HepG2 (cell line): Measurements from ENCODE around the gene APOA1. TPM values are rescaled to one million over a fixed set of nuclear protein-coding genes. Genes with fewer than 3 reads are reported as not detected.

Experiments used
- ARID2 ChIP-seq: sonication (generic); formaldehyde crosslinking; IDR thresholded peaks from 2 replicates; pipeline ENCODE4 v1.8.1; 2022; ENCODE audit warnings: mild to moderate bottlenecking, missing genetic modification reagents, borderline replicate concordance
- FOXO1 ChIP-seq: sonication (generic); formaldehyde crosslinking; IDR thresholded peaks from 2 replicates; pipeline ENCODE4 v1.4.0; 2020; ENCODE audit warnings: missing genetic modification reagents
- GZF1 ChIP-seq: sonication (generic); formaldehyde crosslinking; IDR thresholded peaks from 2 replicates; pipeline ENCODE4 v1.5.1; 2020; ENCODE audit warnings: mild to moderate bottlenecking, missing genetic modification reagents
- KDM1A ChIP-seq: IDR thresholded peaks from 2 replicates; pipeline ENCODE4 v1.6.1; 2016; ENCODE audit warnings: missing compliant biosample characterization
- KLF9 ChIP-seq: IDR thresholded peaks from 2 replicates; pipeline ENCODE4 v1.6.1; 2016; ENCODE audit warnings: low read depth
- LCORL ChIP-seq, 2 experiments: fragments of 450-650 bp in 1 of 2; sonication (generic) in 1 of 2; formaldehyde crosslinking in 1 of 2; IDR thresholded peaks; 2 replicates each; pipeline versions ENCODE4 v1.5.0 to v1.6.1; 2017 to 2020; ENCODE audit warnings: antibody characterized with exemption in 1 of 2, missing genetic modification reagents in 1 of 2
- SALL1 ChIP-seq: sonication (generic); formaldehyde crosslinking; IDR thresholded peaks from 2 replicates; pipeline ENCODE4 v1.8.0; 2022; ENCODE audit warnings: mild to moderate bottlenecking, missing genetic modification reagents
- SALL2 ChIP-seq: sonication (generic); formaldehyde crosslinking; IDR thresholded peaks from 2 replicates; pipeline ENCODE4 v1.8.1; 2023; ENCODE audit warnings: mild to moderate bottlenecking, missing genetic modification reagents, inconsistent platforms
- SPEN ChIP-seq: sonication (generic); formaldehyde crosslinking; IDR thresholded peaks from 2 replicates; pipeline ENCODE4 v1.5.1; 2020; ENCODE audit warnings: low read depth, mild to moderate bottlenecking, missing genetic modification reagents
- ZEB1 ChIP-seq: IDR thresholded peaks from 2 replicates; pipeline ENCODE4 v1.6.1; 2012; ENCODE audit warnings: mild to moderate bottlenecking, low read depth, inconsistent platforms; ENCODE audit not compliant: insufficient replicate concordance
- ZNF282 ChIP-seq: fragments of 450-650 bp; IDR thresholded peaks from 2 replicates; pipeline ENCODE4 v1.6.1; 2018; ENCODE audit not compliant: partially characterized antibody
- ZNF724P ChIP-seq: sonication (generic); formaldehyde crosslinking; IDR thresholded peaks from 2 replicates; pipeline ENCODE4 v1.8.0; 2022; ENCODE audit warnings: missing genetic modification reagents, borderline replicate concordance
- ZNF749 ChIP-seq: sonication (generic); formaldehyde crosslinking; IDR thresholded peaks from 2 replicates; pipeline ENCODE4 v1.8.0; 2022; ENCODE audit warnings: mild to moderate bottlenecking, missing genetic modification reagents, moderate library complexity, borderline replicate concordance
- ZNF780A ChIP-seq: sonication (generic); formaldehyde crosslinking; IDR thresholded peaks from 2 replicates; pipeline ENCODE4 v1.8.0; 2022; ENCODE audit warnings: mild to moderate bottlenecking, missing genetic modification reagents, moderate library complexity
- polyA plus RNA-seq, 8 experiments: library from polyadenylated mRNA; depleted of rRNA in 3 of 8; stranded (reverse) in 7 of 8; unstranded in 1 of 8; fragments of >200 nt; fragmentation: Illumina TruSeq in 4 of 8; extraction: Trizol in 4 of 8; gene quantifications; 2 replicates each; pipeline versions ENCODE4 v1.2.1 to v1.2.3, GENCODE V29; 2011 to 2016; ENCODE audit warnings: low read depth in 4 of 8, missing spikeins in 1 of 8, mixed read lengths in 1 of 8; ENCODE audit not compliant: insufficient read depth in 1 of 8
- total RNA-seq, 5 experiments: library from RNA; depleted of rRNA; stranded (reverse); fragments of >200 nt; fragmentation: Illumina TruSeq; extraction: Trizol; gene quantifications; 2 replicates each; pipeline ENCODE4 v1.2.3, GENCODE V29; 2016; ENCODE audit warnings: low read depth in 1 of 5
- TF ChIP-seq, protein P1 (sequence below): sonication (generic); IDR thresholded peaks from 2 replicates; pipeline ENCODE4 v1.6.1; 2016; ENCODE audit warnings: low read depth, borderline replicate concordance
- TF ChIP-seq, protein P2 (sequence below): sonication (generic); formaldehyde crosslinking; IDR thresholded peaks from 2 replicates; pipeline ENCODE4 v1.5.1; 2020; ENCODE audit warnings: mild to moderate bottlenecking, missing genetic modification reagents
- TF ChIP-seq, protein P3 (sequence below): conservative IDR thresholded peaks from 2 replicates; pipeline ENCODE4 v1.6.1; 2018; ENCODE audit warnings: missing genetic modification reagents
- TF ChIP-seq, protein P4 (sequence below): sonication (generic); formaldehyde crosslinking; IDR thresholded peaks from 2 replicates; pipeline ENCODE4 v1.4.0; 2020; ENCODE audit warnings: missing genetic modification reagents, borderline replicate concordance
- TF ChIP-seq, protein P5 (sequence below): sonication (generic); formaldehyde crosslinking; IDR thresholded peaks from 2 replicates; pipeline ENCODE4 v1.8.0; 2022; ENCODE audit warnings: missing genetic modification reagents, mild to moderate bottlenecking, borderline replicate concordance

Gene APOA1
- total and polyA plus RNA-seq, 2 of the 13 experiments (the other 11 are each of a cell fraction or from before 2014, with no cell fraction given), result 1,973 to 5,485 TPM

DNA sequence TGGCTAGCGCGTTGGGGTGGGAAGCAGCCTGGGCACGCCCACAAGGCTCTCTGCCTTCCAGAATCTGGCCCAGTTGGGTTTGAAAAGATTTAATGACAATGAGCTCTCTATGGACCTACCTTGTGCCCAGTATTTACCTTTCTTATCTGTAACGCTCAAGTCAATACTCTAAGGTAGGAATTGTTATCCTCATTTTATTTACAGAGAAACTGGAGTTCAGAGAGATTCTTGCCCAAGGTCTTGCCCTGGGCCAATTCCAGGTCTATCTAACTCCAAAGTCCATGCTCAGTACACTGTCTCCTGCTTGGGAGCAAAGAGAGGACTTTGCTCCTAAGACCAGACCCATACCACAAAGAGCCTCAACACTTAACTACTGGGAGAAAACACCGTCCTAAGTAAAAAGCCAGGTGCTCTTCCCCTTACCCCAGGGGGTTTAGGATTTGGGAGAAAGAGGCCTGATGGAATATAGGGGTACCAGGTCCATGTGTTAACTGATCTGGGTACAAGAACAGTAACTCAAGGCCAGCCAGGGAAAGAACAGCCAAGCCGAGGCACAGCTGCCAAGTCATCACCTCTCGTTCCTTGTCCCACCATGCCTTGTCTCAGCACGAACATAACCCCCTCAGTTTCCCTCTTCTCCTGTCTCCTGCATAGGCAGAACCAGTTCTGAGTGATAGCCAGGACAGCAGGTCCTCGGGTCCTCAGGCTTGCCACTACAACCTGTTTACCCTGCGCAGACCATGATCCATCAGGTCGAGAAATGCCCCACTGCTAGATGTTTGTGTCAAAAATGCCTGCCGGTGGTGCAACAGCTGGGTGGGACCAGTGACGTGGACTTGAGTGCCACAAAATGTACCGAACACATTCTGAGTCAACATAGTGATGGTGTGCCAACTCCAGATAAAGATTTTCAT is 28.9 kb downstream of the APOA1 start (continued):
- TF ChIP-seq, protein P1, sequence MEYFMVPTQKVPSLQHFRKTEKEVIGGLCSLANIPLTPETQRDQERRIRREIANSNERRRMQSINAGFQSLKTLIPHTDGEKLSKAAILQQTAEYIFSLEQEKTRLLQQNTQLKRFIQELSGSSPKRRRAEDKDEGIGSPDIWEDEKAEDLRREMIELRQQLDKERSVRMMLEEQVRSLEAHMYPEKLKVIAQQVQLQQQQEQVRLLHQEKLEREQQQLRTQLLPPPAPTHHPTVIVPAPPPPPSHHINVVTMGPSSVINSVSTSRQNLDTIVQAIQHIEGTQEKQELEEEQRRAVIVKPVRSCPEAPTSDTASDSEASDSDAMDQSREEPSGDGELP, result peak; percentile 79; the same call in 1 of the 2 replicates
- TF ChIP-seq KDM1A, result peak; percentile 87
- no peak for TF ChIP-seq KLF9
- TF ChIP-seq, protein P2, sequence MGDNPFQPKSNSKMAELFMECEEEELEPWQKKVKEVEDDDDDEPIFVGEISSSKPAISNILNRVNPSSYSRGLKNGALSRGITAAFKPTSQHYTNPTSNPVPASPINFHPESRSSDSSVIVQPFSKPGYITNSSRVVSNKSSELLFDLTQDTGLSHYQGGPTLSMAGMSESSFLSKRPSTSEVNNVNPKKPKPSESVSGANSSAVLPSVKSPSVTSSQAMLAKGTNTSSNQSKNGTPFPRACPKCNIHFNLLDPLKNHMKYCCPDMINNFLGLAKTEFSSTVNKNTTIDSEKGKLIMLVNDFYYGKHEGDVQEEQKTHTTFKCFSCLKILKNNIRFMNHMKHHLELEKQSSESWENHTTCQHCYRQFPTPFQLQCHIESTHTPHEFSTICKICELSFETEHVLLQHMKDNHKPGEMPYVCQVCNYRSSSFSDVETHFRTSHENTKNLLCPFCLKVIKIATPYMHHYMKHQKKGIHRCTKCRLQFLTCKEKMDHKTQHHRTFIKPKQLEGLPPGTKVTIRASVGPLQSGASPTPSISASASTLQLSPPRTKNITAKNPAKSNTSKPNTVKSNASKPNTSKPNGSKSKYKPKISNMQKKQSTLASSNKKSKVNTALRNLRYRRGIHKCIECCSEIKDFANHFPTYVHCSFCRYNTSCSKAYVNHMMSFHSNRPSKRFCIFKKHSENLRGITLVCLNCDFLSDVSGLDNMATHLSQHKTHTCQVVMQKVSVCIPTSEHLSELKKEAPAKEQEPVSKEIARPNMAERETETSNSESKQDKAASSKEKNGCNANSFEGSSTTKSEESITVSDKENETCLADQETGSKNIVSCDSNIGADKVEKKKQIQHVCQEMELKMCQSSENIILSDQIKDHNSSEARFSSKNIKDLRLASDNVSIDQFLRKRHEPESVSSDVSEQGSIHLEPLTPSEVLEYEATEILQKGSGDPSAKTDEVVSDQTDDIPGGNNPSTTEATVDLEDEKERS, result peak; percentile 70; the same call in 1 of the 2 replicates
- TF ChIP-seq ARID2 (CRISPR knock-in tag), result peak; percentile 80; the same call in 1 of the 2 replicates
- TF ChIP-seq ZNF780A (CRISPR knock-in tag), result no peak
- TF ChIP-seq SPEN, result peak; percentile 16; the same call in 1 of the 2 replicates
- TF ChIP-seq ZNF724P, result no peak
- TF ChIP-seq ZEB1, result peak; percentile 91
- peak; percentile 9; the same call in 1 of the 2 replicates for TF ChIP-seq ZNF749
- peak; percentile 30; the same call in 1 of the 2 replicates for TF ChIP-seq LCORL (IDR thresholded peaks at IDR 0.05)
- TF ChIP-seq LCORL (CRISPR knock-in tag; IDR thresholded peaks at IDR 0.05), result peak; percentile 78; the same call in 1 of the 2 replicates
- TF ChIP-seq SALL2, result 0 out of 2 replicates have a peak, but pooled peaks have one; percentile 19
- TF ChIP-seq, protein P3, sequence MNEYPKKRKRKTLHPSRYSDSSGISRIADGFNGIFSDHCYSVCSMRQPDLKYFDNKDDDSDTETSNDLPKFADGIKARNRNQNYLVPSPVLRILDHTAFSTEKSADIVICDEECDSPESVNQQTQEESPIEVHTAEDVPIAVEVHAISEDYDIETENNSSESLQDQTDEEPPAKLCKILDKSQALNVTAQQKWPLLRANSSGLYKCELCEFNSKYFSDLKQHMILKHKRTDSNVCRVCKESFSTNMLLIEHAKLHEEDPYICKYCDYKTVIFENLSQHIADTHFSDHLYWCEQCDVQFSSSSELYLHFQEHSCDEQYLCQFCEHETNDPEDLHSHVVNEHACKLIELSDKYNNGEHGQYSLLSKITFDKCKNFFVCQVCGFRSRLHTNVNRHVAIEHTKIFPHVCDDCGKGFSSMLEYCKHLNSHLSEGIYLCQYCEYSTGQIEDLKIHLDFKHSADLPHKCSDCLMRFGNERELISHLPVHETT (CRISPR knock-in tag), result peak; percentile 43
- TF ChIP-seq, protein P4, sequence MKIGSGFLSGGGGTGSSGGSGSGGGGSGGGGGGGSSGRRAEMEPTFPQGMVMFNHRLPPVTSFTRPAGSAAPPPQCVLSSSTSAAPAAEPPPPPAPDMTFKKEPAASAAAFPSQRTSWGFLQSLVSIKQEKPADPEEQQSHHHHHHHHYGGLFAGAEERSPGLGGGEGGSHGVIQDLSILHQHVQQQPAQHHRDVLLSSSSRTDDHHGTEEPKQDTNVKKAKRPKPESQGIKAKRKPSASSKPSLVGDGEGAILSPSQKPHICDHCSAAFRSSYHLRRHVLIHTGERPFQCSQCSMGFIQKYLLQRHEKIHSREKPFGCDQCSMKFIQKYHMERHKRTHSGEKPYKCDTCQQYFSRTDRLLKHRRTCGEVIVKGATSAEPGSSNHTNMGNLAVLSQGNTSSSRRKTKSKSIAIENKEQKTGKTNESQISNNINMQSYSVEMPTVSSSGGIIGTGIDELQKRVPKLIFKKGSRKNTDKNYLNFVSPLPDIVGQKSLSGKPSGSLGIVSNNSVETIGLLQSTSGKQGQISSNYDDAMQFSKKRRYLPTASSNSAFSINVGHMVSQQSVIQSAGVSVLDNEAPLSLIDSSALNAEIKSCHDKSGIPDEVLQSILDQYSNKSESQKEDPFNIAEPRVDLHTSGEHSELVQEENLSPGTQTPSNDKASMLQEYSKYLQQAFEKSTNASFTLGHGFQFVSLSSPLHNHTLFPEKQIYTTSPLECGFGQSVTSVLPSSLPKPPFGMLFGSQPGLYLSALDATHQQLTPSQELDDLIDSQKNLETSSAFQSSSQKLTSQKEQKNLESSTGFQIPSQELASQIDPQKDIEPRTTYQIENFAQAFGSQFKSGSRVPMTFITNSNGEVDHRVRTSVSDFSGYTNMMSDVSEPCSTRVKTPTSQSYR (CRISPR knock-in tag), result peak; percentile 78; the same call in 1 of the 2 replicates
- TF ChIP-seq FOXO1 (CRISPR knock-in tag), result peak; percentile 93
- peak; percentile 90 for TF ChIP-seq SALL1 (CRISPR knock-in tag)
- no peak for TF ChIP-seq GZF1
- TF ChIP-seq ZNF282, result no peak
- TF ChIP-seq, protein P5, sequence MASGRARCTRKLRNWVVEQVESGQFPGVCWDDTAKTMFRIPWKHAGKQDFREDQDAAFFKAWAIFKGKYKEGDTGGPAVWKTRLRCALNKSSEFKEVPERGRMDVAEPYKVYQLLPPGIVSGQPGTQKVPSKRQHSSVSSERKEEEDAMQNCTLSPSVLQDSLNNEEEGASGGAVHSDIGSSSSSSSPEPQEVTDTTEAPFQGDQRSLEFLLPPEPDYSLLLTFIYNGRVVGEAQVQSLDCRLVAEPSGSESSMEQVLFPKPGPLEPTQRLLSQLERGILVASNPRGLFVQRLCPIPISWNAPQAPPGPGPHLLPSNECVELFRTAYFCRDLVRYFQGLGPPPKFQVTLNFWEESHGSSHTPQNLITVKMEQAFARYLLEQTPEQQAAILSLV (CRISPR knock-in tag), result no peak
